Endothelial cell of umbilical vein (primary cell): ENCODE measurements around the gene GGA3.

Experiments
- CTCF ChIP-seq, 2 donors: IDR thresholded peaks; 1 replicate in 1 of 2; 2 replicates in 1 of 2; pipeline ENCODE4 v1.5.1; 2011; ENCODE audit warnings: low read length in 2 of 2, mild to moderate bottlenecking in 2 of 2, moderate library complexity in 2 of 2, control low read depth in 1 of 2, inconsistent platforms in 1 of 2, low read depth in 1 of 2; ENCODE audit not compliant: insufficient read depth in 1 of 2; ENCODE audit errors: extremely low read depth in 1 of 2
- EZH2 ChIP-seq: IDR thresholded peaks from 2 replicates; pipeline ENCODE4 v1.6.1; 2012; ENCODE audit warnings: borderline replicate concordance, low read depth, mild to moderate bottlenecking, moderate library complexity, low read length, inconsistent platforms; ENCODE audit not compliant: severe bottlenecking
- FOS ChIP-seq: IDR thresholded peaks from 2 replicates; pipeline ENCODE4 v1.6.1; 2011; ENCODE audit warnings: mild to moderate bottlenecking, low read length, moderate library complexity, borderline replicate concordance; ENCODE audit not compliant: insufficient read depth
- GATA2 ChIP-seq: IDR thresholded peaks from 2 replicates; pipeline ENCODE4 v1.7.0; 2011; ENCODE audit warnings: low read depth, mild to moderate bottlenecking, moderate library complexity, mixed read lengths, low read length; ENCODE audit not compliant: insufficient read length, insufficient read depth
- POLR2AphosphoS5 ChIP-seq: IDR thresholded peaks from 2 replicates; pipeline ENCODE4 v1.6.1; 2012; ENCODE audit warnings: low read depth, mild to moderate bottlenecking, control low read depth, low read length, moderate library complexity; ENCODE audit not compliant: insufficient read depth

- no peak for TF ChIP-seq CTCF (IDR thresholded peaks at IDR 0.05; ENCODE audit: extremely low read depth in 1 of 2, insufficient read depth in 1 of 2, low read depth in 1 of 2, low read length in 2 of 2)
- TF ChIP-seq EZH2: no peak
- no peak for TF ChIP-seq POLR2AphosphoS5
- TF ChIP-seq GATA2: no peak
- TF ChIP-seq FOS: no peak
Observed at GRCh38 chr17:75194879-75195278, 66.5 kb downstream of the GGA3 start.
